MM.1S (cell line): Measurements from ENCODE around the gene TBKBP1.

Experiments used
- DNase-seq: peaks from one replicate; pipeline ENCODE4 v3.0.0-alpha.2; 2015
- H2AFZ ChIP-seq: fragments of 300-600 bp; sonication (generic); 2 replicates; pipeline ENCODE4 v1.6.0; 2016; ENCODE audit warnings: antibody characterized with exemption, low read length
- H3F3A ChIP-seq: fragments of 300-600 bp; sonication (generic); 2 replicates; pipeline ENCODE4 v1.6.1; 2016; ENCODE audit warnings: mild to moderate bottlenecking, antibody characterized with exemption, low read length, moderate library complexity, mixed read lengths; ENCODE audit not compliant: insufficient read depth
- H3K27ac ChIP-seq: fragments of 300-600 bp; sonication (generic); 2 replicates; pipeline ENCODE4 v1.5.1; 2016; ENCODE audit warnings: mild to moderate bottlenecking, low read length
- H3K27me3 ChIP-seq: fragments of 300-600 bp; sonication (generic); replicated peaks from 2 replicates; pipeline ENCODE4 v1.6.0; 2016; ENCODE audit warnings: low read length; ENCODE audit not compliant: insufficient read depth
- H3K36me3 ChIP-seq: fragments of 300-600 bp; sonication (generic); replicated peaks from 2 replicates; pipeline ENCODE4 v1.6.1; 2016; ENCODE audit warnings: mild to moderate bottlenecking, low read length, mixed read lengths; ENCODE audit not compliant: insufficient read depth
- H3K4me1 ChIP-seq: fragments of 300-600 bp; sonication (generic); 2 replicates; pipeline ENCODE4 v1.6.1; 2016; ENCODE audit warnings: low read length, mixed read lengths
- H3K4me2 ChIP-seq: fragments of 300-600 bp; sonication (generic); 2 replicates; pipeline ENCODE4 v1.6.0; 2016; ENCODE audit warnings: low read depth, low read length
- H3K4me3 ChIP-seq: fragments of 300-600 bp; sonication (generic); 2 replicates; pipeline ENCODE4 v1.5.1; 2016; ENCODE audit warnings: low read length, mixed read lengths
- H3K79me2 ChIP-seq: fragments of 300-600 bp; sonication (generic); 2 replicates; pipeline ENCODE4 v1.6.1; 2016; ENCODE audit warnings: mixed run types, low read length, mixed read lengths
- H3K9ac ChIP-seq: fragments of 300-600 bp; sonication (generic); 2 replicates; pipeline ENCODE4 v1.6.1; 2016; ENCODE audit warnings: low read length, mixed read lengths
- H3K9me2 ChIP-seq: fragments of 300-600 bp; sonication (generic); replicated peaks from 2 replicates; pipeline ENCODE4 v1.6.1; 2016; ENCODE audit warnings: mild to moderate bottlenecking, low read length, mixed read lengths; ENCODE audit not compliant: insufficient read depth
- H3K9me3 ChIP-seq: fragments of 300-600 bp; sonication (generic); replicated peaks from 2 replicates; pipeline ENCODE4 v1.6.1; 2016; ENCODE audit warnings: mild to moderate bottlenecking, low read length, mixed read lengths; ENCODE audit not compliant: insufficient read depth
- H4K20me1 ChIP-seq: fragments of 300-600 bp; sonication (generic); 2 replicates; pipeline ENCODE4 v1.6.1; 2016; ENCODE audit warnings: mild to moderate bottlenecking, low read length, moderate library complexity, mixed read lengths; ENCODE audit not compliant: insufficient read depth
- CTCF ChIP-seq: fragments of 300-600 bp; sonication (generic); IDR thresholded peaks from 2 replicates; pipeline ENCODE4 v1.5.1; 2016; ENCODE audit warnings: antibody characterized with exemption, low read length, mixed read lengths
- EZH2 ChIP-seq: fragments of 300-600 bp; sonication (generic); optimal IDR thresholded peaks from 2 replicates; pipeline ENCODE3; 2017; ENCODE audit warnings: low read depth, mild to moderate bottlenecking, antibody characterized with exemption, low read length, mixed read lengths
- EZH2phosphoT487 ChIP-seq: fragments of 300-600 bp; sonication (generic); IDR thresholded peaks from 2 replicates; pipeline ENCODE4 v1.6.1; 2018; ENCODE audit warnings: antibody characterized with exemption, low read length

TBKBP1 gene

GRCh38 chr17:47693731-47694580 is at the start of gene TBKBP1:
Gene TBKBP1 (plus strand): TSS chr17:47694161. CDS start chr17:47696113, 1,952 bp downstream.
- Histone ChIP-seq H3K79me2 (no peaks in the 10 kb centered on the region), H3K27ac (no peak within 1 kb of the TSS), H4K20me1 (no peaks in the 10 kb centered on the region), H3K9me3 (no peaks in the 10 kb centered on the region), H2AFZ (0 out of 2 replicates have a peak within 1 kb of the TSS, but pooled peaks have one; percentile 48), H3K4me1 (peaks cover 9% of the 10 kb centered on the region), H3K9me2 (no peaks in the 10 kb centered on the region), H3K36me3 (no peaks in the 10 kb centered on the region), H3K27me3 (peaks cover 38% of the 10 kb centered on the region), H3F3A (no peaks in the 10 kb centered on the region), H3K4me2 (peak within 1 kb of the TSS; percentile 72), H3K9ac (no peak within 1 kb of the TSS), H3K4me3 (peak within 1 kb of the TSS; percentile 48; the same call in 1 of the 2 replicates)
- TF ChIP-seq CTCF: no peak
- TF ChIP-seq EZH2phosphoT487: no peak
- TF ChIP-seq EZH2: no peak
- DNase-seq: no peak

- no peak overlapping the region for H3K9ac ChIP-seq
- H3K9me2 ChIP-seq: no peaks in the 10 kb centered on the region
- no peak for TF ChIP-seq CTCF
- TF ChIP-seq EZH2: no peak
- no peak for DNase-seq
- peaks cover 15% of the 10 kb centered on the region for H3K4me1 ChIP-seq
- peaks cover 23% of the 10 kb centered on the region for H3F3A ChIP-seq
- H3K4me2 ChIP-seq: no peak overlapping the region
- no peak overlapping the region for H3K27ac ChIP-seq
- no peaks in the 10 kb centered on the region for H3K27me3 ChIP-seq
- H4K20me1 ChIP-seq: no peaks in the 10 kb centered on the region
- no peak overlapping the region for H2AFZ ChIP-seq
- H3K36me3 ChIP-seq: no peaks in the 10 kb centered on the region
- H3K79me2 ChIP-seq: no peaks in the 10 kb centered on the region
- no peak overlapping the region for H3K4me3 ChIP-seq
- no peaks in the 10 kb centered on the region for H3K9me3 ChIP-seq
These were observed 49.6 kb upstream of the TBKBP1 start for GRCh38 chr17:47644324-47644723.

- peak within 1 kb of the TSS; percentile 83 for H3K4me3 ChIP-seq
These were observed 44.6 kb upstream of the TBKBP1 start, which contains the start of gene KPNB1 for GRCh38 chr17:47649153-47649971. Gene KPNB1 (plus strand): TSS chr17:47649919. CDS start chr17:47650245, 326 bp downstream.

More at GRCh38 chr17:47649153-47649971, 44.6 kb upstream of the TBKBP1 start, which contains the start of gene KPNB1:
- H3K79me2 ChIP-seq: peaks cover 38% of the 10 kb centered on the region
- H3K9ac ChIP-seq: peak within 1 kb of the TSS; percentile 85
- peak within 1 kb of the TSS; percentile 71 for H3K4me2 ChIP-seq
- 0 out of 2 replicates have a peak, but pooled peaks cover 1% of the 10 kb centered on the region for H4K20me1 ChIP-seq
- H3K27me3 ChIP-seq: no peaks in the 10 kb centered on the region
- H3K4me1 ChIP-seq: peaks cover 33% of the 10 kb centered on the region
- peak within 1 kb of the TSS; percentile 53 for H2AFZ ChIP-seq
- no peaks in the 10 kb centered on the region for H3K9me3 ChIP-seq
- TF ChIP-seq EZH2phosphoT487 (no peak), EZH2 (no peak), CTCF (no peak)
- H3K27ac ChIP-seq: peak within 1 kb of the TSS; percentile 86
- H3K9me2 ChIP-seq: no peaks in the 10 kb centered on the region
- DNase-seq: peak; percentile 99
- H3F3A ChIP-seq: peaks cover 37% of the 10 kb centered on the region
- peaks cover 10% of the 10 kb centered on the region for H3K36me3 ChIP-seq
